NCI-H128 (cell line): ENCODE measurements around the gene SNF8.

Experiments
- DNase-seq: peaks from one replicate; lab custom pipeline; 2025; ENCODE audit not compliant: unreplicated experiment; lab: John Stamatoyannopoulos, UW

SNF8 gene

DNA sequence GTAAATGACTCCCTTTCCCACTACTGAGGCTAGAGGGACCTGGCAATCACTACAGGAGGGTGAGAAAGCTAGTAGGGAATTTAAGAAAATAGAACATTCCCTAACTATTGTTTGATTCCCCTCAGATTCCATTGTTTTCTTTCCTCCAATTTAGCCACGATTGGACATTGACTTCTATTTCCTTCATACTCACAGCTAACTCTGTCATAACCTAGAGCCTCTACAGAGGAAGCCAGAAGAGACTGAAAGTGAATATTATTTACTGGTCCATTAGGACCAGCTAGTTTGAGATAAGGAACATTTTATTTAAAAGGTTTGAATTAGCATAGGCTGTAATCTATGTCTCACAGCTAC, 14.9 kb downstream of the SNF8 start:
- no peak for DNase-seq

DNA sequence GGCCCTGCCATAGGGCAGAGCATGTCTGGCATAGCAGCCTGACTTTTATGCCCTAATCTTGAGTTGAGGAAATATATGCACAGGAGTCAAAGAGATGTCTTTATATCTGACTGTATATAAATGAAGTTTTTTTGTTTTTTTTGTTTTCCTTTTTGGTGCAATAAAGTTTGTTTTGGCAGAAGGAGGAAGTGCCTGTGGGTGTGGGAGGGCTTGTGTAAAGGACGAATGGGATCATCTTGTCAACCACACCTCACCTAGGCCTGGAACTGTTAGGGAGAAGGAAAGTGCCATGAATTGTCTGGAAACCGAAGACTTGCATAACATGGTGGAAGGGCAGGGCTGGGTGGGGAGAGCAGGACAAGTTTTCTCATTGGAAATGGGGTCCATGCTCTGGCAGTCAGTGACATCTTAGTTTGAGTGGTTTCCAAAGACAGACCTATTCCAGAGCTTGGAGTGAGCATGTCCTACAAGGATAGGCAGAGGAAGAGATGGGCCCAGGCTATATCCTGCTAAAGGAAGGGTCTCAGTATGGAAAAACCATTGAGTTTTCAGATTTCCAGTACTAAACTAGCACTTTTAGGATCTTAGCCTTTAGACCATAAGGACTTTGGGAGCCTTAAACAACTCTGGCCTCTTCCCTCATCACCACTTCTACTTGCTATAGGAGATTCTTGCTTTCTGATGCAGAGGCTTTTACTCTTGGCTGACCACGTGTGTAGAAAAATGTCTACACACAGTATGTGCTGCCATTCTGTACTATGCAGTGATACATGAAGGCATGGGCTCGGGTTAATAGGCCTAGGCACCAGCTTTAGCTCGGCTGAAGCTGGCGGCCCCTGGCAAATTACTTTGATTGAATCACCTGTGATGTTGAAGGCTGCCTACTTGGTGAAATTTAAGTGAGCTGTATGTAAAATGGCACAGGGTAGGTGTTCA, 15.5 kb downstream of the SNF8 start:
- DNase-seq, result no peak

DNA sequence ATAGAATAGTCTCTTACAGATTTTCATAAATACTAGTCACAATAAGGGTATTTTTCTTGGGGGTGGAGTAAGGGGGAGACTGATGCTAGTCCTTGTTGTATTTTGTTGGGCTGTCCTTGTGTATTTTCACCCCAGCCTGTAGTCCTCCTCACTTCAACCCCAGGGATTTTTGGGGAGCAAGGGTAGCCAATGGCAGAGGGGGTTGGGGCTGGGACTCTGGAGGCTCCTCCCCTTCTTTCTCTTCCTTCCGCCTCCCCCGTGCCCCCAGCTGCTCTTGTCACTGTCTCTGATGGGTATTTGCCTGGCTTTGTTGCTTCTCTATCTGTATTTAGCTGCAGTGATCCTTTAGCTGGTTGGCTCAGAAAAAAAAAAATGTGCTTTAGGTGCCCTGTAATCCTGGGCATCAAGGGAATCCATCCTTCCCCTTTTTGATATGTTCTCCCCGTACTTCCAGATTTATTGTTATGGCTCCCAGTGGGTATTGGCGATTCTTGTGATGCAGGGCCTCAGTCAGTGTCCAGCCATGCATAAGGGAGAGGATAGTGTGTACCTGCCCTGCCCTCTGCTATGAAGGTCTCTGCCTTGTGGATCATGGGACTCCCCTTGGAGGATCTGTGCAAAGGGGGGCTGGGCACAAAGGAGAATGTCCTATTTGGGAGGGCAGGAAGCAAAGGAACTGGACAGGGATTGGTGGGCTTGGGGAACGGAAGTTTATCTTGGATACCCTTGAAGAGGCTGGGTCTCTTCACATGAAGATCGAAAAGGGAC, 16.5 kb downstream of the SNF8 start:
- no peak for DNase-seq

DNA sequence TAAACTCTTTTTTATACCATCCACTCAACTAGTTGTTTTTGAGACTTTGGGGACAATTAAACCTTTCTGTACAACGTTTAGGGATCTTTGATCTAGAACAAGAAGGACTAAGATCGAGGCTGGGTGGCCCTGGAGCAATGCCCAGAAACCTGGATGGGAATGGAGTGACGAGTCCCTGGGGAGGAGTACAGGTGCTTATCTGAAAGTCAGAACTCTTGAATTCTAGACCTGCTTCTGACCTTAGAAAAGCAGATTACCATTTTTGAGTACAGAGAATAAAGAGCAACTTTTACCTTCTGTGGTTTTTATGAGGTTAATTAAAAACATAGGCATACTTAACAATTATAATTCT, 18.7 kb downstream of the SNF8 start:
- DNase-seq, result no peak

DNA sequence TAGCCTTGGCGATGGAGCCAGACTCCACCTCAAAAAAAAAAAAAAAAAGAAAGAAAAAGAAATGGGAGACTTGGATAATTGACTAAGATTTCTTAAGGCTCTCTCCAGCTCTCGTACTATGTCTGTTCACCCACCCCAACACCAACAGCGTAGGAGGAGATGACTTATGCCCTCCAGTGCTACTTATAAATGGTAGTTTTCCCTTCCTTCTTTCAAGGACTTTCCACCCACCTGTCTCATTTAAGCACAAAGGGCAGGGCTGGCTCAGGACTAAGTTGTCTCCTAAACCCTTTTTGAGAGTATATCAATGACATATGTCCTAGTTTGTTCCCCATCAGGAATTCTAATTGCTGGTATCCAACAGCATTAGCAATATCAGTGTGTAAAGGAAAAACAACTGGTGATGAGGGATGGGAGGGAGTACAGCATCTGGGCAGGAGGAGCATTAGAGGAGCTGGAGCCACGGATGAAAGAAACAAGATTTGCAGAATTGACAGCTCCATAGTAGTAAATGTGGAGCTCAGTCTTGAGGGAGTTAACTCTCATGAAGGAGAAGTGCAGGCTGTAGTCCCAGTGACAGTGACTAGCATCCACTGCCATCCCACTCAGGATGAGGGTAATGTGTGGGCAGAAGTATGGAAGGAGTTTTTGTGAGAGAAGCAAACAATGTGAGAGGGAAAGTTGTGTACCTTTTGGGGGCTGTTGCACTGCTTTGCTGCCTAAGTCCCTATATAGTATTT, 19.2 kb downstream of the SNF8 start:
- DNase-seq, result no peak

DNA sequence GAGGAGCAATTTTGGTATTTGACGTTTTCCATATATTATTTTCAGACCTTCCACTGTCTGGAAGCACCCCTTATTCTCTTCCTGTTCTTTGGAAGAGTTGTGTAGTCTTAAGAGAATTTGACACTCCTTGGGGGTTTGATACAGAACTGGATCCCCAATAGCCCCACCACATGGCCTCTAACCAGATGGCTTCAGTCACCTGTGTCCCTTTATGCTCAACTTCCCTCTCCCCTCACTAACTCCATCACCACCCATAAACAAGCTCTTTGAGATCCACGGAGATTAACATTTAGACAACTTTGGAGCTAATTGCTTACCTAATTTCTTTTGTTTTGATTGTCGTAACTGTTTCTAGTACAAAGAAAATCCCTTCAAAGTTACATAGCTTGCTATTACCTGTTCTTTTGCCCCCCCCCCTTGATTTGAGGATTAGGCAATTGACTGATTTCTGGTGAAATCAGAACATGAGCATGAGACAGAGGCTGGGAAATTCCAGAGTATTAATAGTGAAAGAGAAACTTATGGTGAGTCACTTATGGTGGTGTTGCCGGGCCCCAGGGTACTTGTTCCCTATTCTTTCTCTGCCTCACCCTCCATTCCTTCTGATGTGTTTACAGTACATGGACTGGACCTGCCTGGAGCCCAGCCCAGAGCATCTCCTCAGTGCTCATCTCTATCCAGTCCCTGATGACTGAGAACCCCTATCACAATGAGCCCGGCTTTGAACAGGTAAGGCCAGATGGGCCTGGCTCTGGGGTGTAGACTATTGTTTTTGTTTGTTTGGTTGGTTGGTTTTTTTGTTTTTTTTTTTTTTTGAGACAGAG, 29.0 kb downstream of the SNF8 start:
- no peak for DNase-seq

DNA sequence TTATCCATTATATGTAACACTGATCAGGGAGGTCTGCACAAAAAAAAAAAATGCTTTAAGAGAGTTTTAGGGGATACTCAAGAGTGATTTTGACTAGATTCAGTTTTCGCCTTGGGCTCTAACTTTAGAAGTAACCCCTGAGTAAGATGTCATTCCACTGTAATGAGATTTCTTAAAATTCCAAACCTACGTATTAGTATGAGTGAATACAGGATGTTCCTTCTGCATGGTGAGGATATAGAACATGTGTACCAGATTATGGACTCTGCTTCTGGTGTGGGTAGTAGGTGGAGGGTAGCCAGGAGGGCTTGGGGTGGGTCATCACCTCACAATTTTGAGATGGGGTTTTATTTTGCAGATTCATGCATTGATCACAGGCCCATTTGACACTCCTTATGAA, 32.2 kb downstream of the SNF8 start:
- no peak for DNase-seq

DNA sequence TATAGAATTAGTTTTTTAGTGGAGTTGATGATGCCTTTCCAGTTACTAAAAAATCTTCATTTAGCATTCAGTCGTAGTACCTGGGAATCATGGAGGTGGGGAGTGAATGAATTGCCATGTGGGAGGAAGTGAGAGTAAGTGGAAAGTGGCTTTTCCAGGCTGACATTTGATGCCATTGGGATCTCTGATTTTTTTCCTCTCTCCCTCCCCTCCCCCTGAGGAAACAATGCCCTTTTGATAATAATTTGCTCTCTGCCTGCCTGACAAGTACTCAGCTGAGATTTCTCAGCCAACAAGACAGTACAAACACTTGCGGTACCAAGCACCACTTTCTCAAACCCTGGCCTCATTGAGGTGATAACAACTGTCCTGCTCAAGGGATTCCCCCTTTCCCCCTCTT, 34.3 kb downstream of the SNF8 start:
- DNase-seq, result no peak

DNA sequence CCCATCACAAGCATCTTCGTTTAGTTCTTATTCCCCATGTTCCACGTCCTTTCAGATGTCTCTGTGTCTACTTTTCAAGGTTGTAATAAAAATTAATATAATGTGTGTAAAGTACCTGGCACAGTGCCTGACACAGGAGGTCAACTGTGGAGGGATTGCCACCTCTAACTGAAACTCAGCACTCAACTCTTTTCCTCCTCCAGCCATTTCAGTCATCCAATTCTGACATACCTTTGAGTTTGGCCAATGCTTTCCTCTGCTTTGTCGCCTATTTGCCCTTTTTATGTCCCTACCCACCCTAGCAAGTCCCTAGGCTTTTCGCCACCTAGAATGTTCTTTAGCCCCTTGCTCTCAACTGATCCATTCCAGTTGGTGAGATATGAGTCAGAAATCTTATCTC, 34.9 kb downstream of the SNF8 start:
- no peak for DNase-seq

DNA sequence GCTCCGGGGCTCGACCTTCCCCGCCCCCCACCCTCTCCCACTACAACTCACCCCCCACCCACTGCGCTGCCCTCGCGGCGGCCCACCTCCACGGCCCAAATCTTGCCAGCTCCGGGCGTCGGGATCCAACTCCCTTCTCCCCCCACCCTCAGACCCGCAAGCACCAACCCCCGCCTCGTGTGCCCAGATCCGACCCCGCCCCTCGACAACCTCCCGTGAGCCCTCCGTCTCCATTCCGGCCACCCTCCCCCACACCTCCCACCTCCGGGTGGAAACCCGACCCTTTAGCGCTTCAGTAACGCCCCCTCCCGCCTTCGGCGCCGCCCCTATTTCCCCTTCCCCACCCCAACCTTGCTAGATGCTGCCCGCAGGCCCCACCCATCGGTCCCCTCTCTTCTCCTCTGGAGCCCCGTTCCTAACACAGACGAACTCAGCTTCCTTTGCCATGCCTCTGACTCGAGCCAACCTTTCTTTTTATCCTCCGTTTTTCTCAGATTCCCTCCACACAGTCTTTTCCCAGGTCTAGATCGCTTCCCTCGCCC, 35.7 kb downstream of the SNF8 start:
- DNase-seq, result peak; percentile 3

DNA sequence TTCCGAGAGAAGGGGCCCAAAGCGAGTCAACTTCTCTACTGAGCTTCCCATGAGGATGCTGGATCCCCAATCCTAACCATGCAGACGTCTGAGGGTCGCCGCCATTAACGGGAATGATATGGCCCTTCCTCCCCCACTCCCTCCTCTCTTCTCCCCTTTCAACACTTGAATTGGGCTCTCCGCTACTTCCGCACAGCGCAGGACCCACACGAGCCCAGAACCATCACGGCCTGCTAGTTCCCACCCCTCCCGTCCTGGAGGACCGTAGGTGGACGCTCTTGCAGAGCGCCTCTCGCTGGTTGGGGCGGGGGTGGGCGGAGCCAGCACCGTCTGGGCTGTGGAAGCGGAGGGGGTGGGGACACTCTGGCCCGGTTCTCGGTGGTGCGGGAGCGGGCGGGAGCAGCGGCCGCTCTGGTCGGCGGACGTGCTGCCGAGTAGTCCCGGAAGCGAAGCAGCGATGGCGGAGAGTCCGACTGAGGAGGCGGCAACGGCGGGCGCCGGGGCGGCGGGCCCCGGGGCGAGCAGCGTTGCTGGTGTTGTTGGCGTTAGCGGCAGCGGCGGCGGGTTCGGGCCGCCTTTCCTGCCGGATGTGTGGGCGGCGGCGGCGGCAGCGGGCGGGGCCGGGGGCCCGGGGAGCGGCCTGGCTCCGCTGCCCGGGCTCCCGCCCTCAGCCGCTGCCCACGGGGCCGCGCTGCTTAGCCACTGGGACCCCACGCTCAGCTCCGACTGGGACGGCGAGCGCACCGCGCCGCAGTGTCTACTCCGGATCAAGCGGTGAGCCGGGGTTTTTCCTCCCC, 36.4 kb downstream of the SNF8 start, which contains the start of gene UBE2Z:
Gene UBE2Z (plus strand): TSS at position 361 of the 797 bp plus-strand sequence. CDS start 97 bp downstream, at position 458.
- DNase-seq, result peak; percentile 62

DNA sequence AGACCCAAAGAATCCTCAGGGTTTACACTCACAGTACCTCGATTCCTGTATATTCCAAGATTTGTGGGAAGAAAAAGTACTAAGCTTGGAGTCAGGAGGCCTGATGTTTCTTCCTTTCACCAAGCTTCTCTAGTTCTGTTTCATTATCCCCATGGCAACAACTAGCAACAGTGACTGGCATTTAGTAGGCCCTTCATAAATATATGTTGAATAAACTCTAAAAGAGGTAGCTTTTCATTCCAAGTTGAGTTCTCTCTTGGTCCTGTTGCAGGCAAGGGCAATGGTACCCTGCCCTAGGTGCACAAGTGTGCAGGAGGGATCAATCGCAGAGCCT, 37.0 kb downstream of the SNF8 start:
- DNase-seq, result no peak

DNA sequence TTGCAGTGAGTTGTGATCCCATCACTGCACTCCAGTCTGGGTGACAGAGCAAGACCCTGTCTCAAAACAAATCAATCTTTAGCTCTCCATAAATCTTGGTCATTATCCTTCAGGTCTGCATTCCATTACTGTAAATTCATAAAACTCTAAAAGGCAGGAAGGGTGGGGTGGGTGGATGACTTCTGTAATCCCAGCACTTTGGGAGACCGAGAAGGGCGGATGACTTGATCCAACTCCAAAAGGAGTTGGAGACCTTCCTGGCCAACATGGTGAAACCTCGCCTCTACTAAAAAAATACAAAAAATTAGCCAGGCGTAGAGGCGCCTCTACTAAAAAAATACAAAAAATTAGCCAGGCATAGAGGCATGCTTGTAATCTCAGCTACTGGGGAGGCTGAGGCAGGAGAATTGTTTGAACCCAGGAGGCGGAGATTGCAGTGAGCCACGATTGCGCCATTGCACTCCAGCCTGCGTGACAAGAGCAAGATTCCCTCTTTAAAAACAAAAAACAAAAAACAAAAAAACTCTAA, 38.6 kb downstream of the SNF8 start:
- no peak for DNase-seq

DNA sequence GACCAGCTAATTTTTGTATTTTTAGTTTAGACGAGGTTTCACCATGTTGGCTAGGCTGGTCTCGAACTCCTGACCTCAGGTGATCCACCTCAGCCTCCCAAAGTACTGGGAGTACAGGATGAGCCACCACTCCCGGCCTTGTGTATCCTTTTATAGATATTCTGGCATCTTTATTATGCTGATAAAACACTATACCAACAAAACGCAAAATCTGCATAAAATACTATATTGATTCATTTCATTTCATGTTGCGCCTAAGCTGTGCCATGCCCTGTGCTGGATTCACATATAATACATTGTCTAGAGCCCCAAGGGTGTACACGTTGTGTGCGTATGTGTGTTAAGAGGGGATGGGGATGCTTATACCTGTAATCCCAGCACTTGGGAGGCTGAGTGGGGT, 40.2 kb downstream of the SNF8 start:
- no peak for DNase-seq

DNA sequence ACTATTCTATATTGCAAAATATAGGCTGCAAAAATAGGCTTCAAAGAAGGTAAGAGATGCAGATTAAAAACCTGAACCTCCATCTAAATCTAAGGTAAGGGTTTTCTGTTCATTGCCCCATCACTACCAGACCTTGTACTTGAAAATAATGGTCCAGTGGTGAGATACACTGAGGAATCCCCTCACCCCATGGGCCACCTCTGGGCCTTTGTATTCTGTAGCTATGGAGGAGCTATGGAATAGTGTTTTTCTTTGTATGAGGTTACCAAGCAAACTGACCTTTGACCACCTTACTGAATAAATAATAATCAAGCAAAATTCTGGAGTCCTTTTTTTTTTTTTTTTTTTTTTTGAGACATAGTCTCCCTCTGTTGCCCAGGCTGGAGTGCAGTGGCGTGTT, 41.2 kb downstream of the SNF8 start:
- no peak for DNase-seq

DNA sequence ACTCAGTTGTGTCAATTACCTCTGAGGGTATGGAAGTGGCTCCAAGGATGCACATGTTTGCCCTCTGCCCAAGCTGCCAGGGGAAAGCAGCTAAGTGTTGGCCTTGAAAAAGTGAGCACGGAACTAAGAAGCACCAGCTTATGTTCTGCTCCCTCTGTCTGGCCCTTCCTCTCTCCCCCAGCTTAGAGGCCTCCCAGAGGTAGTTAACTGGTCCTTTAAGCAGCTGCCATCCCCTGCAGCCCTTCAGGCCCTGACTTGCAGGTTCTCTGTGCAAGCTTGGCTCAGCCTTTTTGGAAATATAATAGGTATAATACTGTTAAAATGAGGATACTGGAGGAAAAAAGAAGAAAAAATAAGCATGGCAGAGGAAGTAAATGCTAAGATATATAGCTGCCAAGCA, 43.4 kb downstream of the SNF8 start:
- DNase-seq, result no peak

DNA sequence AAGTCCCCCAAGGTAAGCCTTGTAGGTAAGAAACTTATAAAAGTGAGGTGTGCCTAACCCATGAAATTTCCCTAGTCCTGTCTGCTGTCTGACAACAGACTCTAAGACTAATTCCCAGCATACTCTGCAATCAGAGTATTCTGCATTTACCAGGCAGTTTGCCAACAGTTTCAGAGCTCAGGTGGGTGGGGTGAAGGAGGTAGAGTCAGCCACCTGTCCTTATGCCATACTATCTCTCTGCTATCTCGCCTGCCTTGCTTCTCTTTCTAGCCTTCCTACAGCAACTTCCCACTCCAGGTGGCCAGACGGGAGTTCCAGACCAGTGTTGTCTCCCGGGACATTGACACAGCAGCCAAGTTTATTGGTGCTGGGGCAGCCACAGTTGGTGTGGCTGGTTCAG, 49.8 kb downstream of the SNF8 start:
- DNase-seq, result no peak

DNA sequence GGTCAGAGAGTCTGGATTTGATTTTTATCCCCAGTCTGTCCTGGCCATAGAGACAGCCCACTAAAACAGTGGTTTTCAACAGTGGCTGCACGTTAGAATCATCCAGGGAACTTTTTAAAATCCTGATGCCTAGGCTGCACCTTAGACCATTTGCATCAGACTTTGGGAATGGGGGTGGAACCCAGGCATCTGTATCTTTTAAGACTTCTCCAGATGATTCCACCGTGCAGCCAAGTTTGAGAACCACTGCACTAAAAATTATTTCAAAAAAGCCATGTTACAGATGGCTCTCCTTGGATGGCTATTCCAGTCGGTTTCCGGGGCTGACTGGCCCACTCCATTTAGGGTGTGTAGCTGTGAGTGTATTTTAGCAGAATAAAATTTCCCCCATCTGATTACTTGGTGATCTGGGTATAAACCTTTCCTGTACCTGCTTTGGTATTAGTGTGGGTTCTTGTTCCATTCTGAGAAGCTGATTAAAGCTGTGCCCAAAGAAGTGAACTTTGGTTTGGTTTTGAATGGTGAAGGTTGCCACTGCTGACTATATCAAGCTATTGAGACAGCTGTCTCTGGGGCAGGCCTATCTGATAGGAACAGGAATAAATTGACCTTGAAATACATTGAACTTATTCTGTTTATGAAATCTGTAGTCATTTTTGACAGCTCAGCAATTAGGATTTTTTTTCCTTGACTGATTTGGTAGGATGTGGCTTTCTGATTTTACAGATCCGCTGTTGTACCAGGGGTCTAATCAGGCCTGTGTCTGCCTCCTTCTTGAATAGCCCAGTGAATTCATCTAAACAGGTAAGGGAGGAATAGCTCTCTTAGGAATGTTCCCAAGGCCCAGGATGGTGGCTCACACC, 50.8 kb downstream of the SNF8 start:
- DNase-seq, result no peak
